Tibial artery (tissue), 4 donors: ENCODE measurements around the gene TAS2R42.

ENCODE experiments used
- DNase-seq, 2 donors: peaks; one replicate each; pipeline ENCODE4 v3.0.0-alpha.2; 2019
- H3K27ac ChIP-seq, 2 donors: fragments of 200-600 bp; sonication (generic) in 1 of 2; 1 replicate in 1 of 2; 2 replicates in 1 of 2; pipeline ENCODE4 v1.5.1; 2018 to 2019; ENCODE audit warnings: mild to moderate bottlenecking in 1 of 2
- H3K27me3 ChIP-seq, 2 donors: fragments of 200-600 bp; sonication (generic) in 1 of 2; one replicate each; pipeline versions ENCODE4 v1.5.1 to v1.6.0; 2016 to 2019
- H3K36me3 ChIP-seq, 3 donors: fragments of 200-600 bp; sonication (generic) in 2 of 3; one replicate each; pipeline ENCODE4 v1.5.1; 2016 to 2019; ENCODE audit warnings: mild to moderate bottlenecking in 2 of 3
- H3K4me1 ChIP-seq, 4 donors: fragments of 200-600 bp; sonication (generic) in 2 of 4; 1 replicate in 3 of 4; 2 replicates in 1 of 4; pipeline ENCODE4 v1.5.1; 2016 to 2019
- H3K4me3 ChIP-seq, 2 donors: fragments of 200-600 bp; sonication (generic) in 1 of 2; 1 replicate in 1 of 2; 2 replicates in 1 of 2; pipeline ENCODE4 v1.5.1; 2018 to 2019; ENCODE audit warnings: mild to moderate bottlenecking in 2 of 2
- H3K9me3 ChIP-seq, 3 donors: fragments of 200-600 bp; sonication (generic) in 1 of 3; one replicate each; pipeline ENCODE4 v1.5.1; 2016 to 2019
- CTCF ChIP-seq, 2 experiments: fragments of 200-600 bp in 1 of 2; fragments of 450-650 bp in 1 of 2; IDR thresholded peaks; one replicate each; pipeline ENCODE4 v1.5.1; 2017 to 2019; ENCODE audit warnings: antibody characterized with exemption in 2 of 2, mild to moderate bottlenecking in 1 of 2, moderate library complexity in 1 of 2
- intact Hi-C: fragments of 100-400 bp; cut with DNase I; formaldehyde crosslinking; loops from one replicate; pipeline ENCODE4 v1.15.0; 2023; ENCODE audit warnings: low total_unique reads

TAS2R42 gene

GRCh38 chr12:11162502-11162901 lies 24.2 kb downstream of the TAS2R42 start:
- Histone ChIP-seq H3K9me3 (no peaks in the 10 kb centered on the region), H3K36me3 (peaks cover 0 to 17% (median 0%) of the 10 kb centered on the region in 3 donors), H3K27me3 (no peaks in the 10 kb centered on the region), H3K4me3 (no peak overlapping the region), H3K4me1 (peaks cover 0 to 15% (median 0%) of the 10 kb centered on the region in 4 donors), H3K27ac (no peak overlapping the region)
- TF ChIP-seq CTCF (IDR thresholded peaks at IDR 0.05), result no peak
- intact Hi-C loops, result no loop called here
- DNase-seq, result no peak

GRCh38 chr12:11158885-11159444 lies 27.8 kb downstream of the TAS2R42 start:
- Histone ChIP-seq H3K27me3 (no peaks in the 10 kb centered on the region), H3K36me3 (peaks cover 0 to 9% (median 0%) of the 10 kb centered on the region in 3 donors), H3K4me3 (no peak overlapping the region), H3K27ac (no peak overlapping the region), H3K4me1 (peaks cover 0 to 15% (median 0%) of the 10 kb centered on the region in 4 donors), H3K9me3 (no peaks in the 10 kb centered on the region)
- no peak for TF ChIP-seq CTCF (IDR thresholded peaks at IDR 0.05)
- no peak for DNase-seq
- intact Hi-C loops, result no loop called here

GRCh38 chr12:11154400-11154925 lies 32.3 kb downstream of the TAS2R42 start:
- no peak overlapping the region for H3K27ac ChIP-seq
- no peaks in the 10 kb centered on the region for H3K36me3 ChIP-seq
- DNase-seq, result no peak
- TF ChIP-seq CTCF (IDR thresholded peaks at IDR 0.05), result no peak
- H3K4me1 ChIP-seq, result peaks cover 0 to 13% (median 0%) of the 10 kb centered on the region in 4 donors
- no peaks in the 10 kb centered on the region for H3K9me3 ChIP-seq
- intact Hi-C loops, result no loop called here
- H3K27me3 ChIP-seq, result no peaks in the 10 kb centered on the region
- H3K4me3 ChIP-seq, result no peak overlapping the region

- TF ChIP-seq CTCF (IDR thresholded peaks at IDR 0.05), result no peak
- intact Hi-C loops, result no loop called here
- no peaks in the 10 kb centered on the region for H3K27me3 ChIP-seq
Observed at GRCh38 chr12:11152725-11153124, 34.0 kb downstream of the TAS2R42 start.

GRCh38 chr12:11150832-11151231 lies 35.9 kb downstream of the TAS2R42 start:
- intact Hi-C loops, result no loop called here
- no peak for TF ChIP-seq CTCF (IDR thresholded peaks at IDR 0.05)
- Histone ChIP-seq H3K9me3 (no peaks in the 10 kb centered on the region), H3K36me3 (no peaks in the 10 kb centered on the region), H3K27me3 (no peaks in the 10 kb centered on the region), H3K27ac (no peak overlapping the region), H3K4me3 (no peak overlapping the region), H3K4me1 (no peaks in the 10 kb centered on the region)
- no peak for DNase-seq

More at GRCh38 chr12:11152725-11153124, 34.0 kb downstream of the TAS2R42 start:
- Histone ChIP-seq H3K4me3 (no peak overlapping the region), H3K27ac (no peak overlapping the region), H3K9me3 (no peaks in the 10 kb centered on the region), H3K4me1 (no peaks in the 10 kb centered on the region), H3K36me3 (no peaks in the 10 kb centered on the region)
- DNase-seq, result no peak
